ENCODE results near the gene MSX1. TPM values are rescaled to one million over a fixed set of nuclear protein-coding genes. Genes with fewer than 3 reads are reported as not detected.

The MSX1 gene
- total and polyA plus RNA-seq, 2 of the 8 experiments (the other 6 are each of a cell fraction or from before 2014, with no cell fraction given), result 0.47 TPM; not detected in 1

GRCh38 chr4:4818415-4819212, 40.9 kb upstream of the MSX1 start:
- FAIRE-seq, result no peak

More at GRCh38 chr4:4818415-4819212, 40.9 kb upstream of the MSX1 start:
- Histone ChIP-seq H3K9ac (replicated peaks in 1 of 4; ENCODE audit: extremely low read depth in 1 of 4, low read depth in 3 of 4, low read length in 3 of 4) (no peak overlapping the region), H3K79me1 (ENCODE audit: low read depth, low read length) (no peaks in the 10 kb centered on the region), H3K23ac (ENCODE audit: insufficient read length) (no peak overlapping the region), H2AK5ac (ENCODE audit: low read depth, low read length) (no peak overlapping the region), H4K8ac (ENCODE audit: extremely low read depth, insufficient read depth, low read length) (no peak overlapping the region), H3K4me3 (ENCODE audit: extremely low read depth in 1 of 4, insufficient read depth in 2 of 4, low read depth in 3 of 4, low read length in 4 of 4) (no peak overlapping the region), H3K14ac (ENCODE audit: insufficient read length) (no peak overlapping the region), H3K4ac (replicated peaks; ENCODE audit: insufficient read length, low read depth, low read length) (no peak overlapping the region), H4K20me1 (replicated peaks in 1 of 2; ENCODE audit: control insufficient read depth in 1 of 2, insufficient read depth in 2 of 2, low read length in 2 of 2) (no peaks in the 10 kb centered on the region), H4K91ac (replicated peaks; ENCODE audit: insufficient read length, low read length) (no peak overlapping the region), H3K4me1 (replicated peaks in 1 of 4; ENCODE audit: control insufficient read depth in 3 of 4, insufficient read depth in 4 of 4, low read length in 3 of 4) (no peaks in the 10 kb centered on the region), H2BK15ac (ENCODE audit: low read length) (no peak overlapping the region), H3K56ac (replicated peaks; ENCODE audit: insufficient read length, low read depth, low read length) (no peak overlapping the region), H2BK5ac (ENCODE audit: low read depth, low read length) (no peak overlapping the region), H4K5ac (ENCODE audit: insufficient read length, low read depth, low read length) (no peak overlapping the region), H3K27me3 (replicated peaks in 1 of 4; ENCODE audit: control insufficient read depth in 3 of 4, extremely low read depth in 1 of 4, insufficient read depth in 3 of 4, low read length in 3 of 4) (peaks cover 0 to 3% (median 0%) of the 10 kb centered on the region in 4 experiments; a peak in 2 of 7 replicates), H3K79me2 (ENCODE audit: control insufficient read depth in 1 of 2, insufficient read depth in 2 of 2, low read length in 2 of 2) (no peaks in the 10 kb centered on the region), H2BK20ac (ENCODE audit: low read length) (no peak overlapping the region), H3K18ac (ENCODE audit: extremely low read depth, low read length) (no peak overlapping the region), H3K4me2 (ENCODE audit: insufficient read depth in 1 of 2, low read depth in 2 of 2, low read length in 2 of 2) (no peak overlapping the region), H3K9me3 (ENCODE audit: insufficient read depth in 2 of 2, low read depth in 1 of 2, low read length in 1 of 2) (peaks cover 6 to 8% of the 10 kb centered on the region in 2 experiments; a peak in 1 of 4 replicates), H2AFZ (ENCODE audit: low read length) (no peak overlapping the region), H3K23me2 (ENCODE audit: low read depth, low read length) (no peaks in the 10 kb centered on the region), H2BK120ac (replicated peaks; ENCODE audit: low read depth, low read length) (no peak overlapping the region), H2BK12ac (ENCODE audit: low read depth, low read length) (no peak overlapping the region), H3K27ac (ENCODE audit: low read depth, low read length) (no peak overlapping the region), H3K36me3 (ENCODE audit: control insufficient read depth in 2 of 4, insufficient read depth in 4 of 4, low read length in 3 of 4) (no peaks in the 10 kb centered on the region)
- CTCF ChIA-PET (ENCODE audit: partially characterized antibody), result interaction anchor here (0.9 kb wide), 1 partner anchor 8 kb away, joined by 3 read pairs; no protein-coding TSS in a partner anchor
- POLR2A ChIA-PET (ENCODE audit: partially characterized antibody), result no interaction called here
- no peak for DNase-seq (ENCODE audit: low read depth in 1 of 2, low spot score in 2 of 2)
- 81% methylated on average over 17 of the region's 17 CpGs; no CpG with 5 or more reads in 1 of the 2 experiments for WGBS, 2 experiments (ENCODE audit: extremely low coverage in 1 of 2, insufficient coverage in 1 of 2, insufficient read length in 1 of 2, insufficient replicate concordance in 2 of 2, low coverage in 1 of 2, low lambda C conversion rate in 2 of 2, missing lambda C conversion rate in 1 of 2)
- no peak for TF ChIP-seq SP4 (IDR thresholded peaks at IDR 0.05; ENCODE audit: low read length)
- TF ChIP-seq RAD21 (IDR thresholded peaks at IDR 0.05 in 1 of 2, conservative IDR thresholded peaks at IDR 0.05 in 1 of 2; ENCODE audit: low read depth in 2 of 2, low read length in 2 of 2), result peak in 1 of 2 experiments; percentile 23; a peak in 1 of 4 replicates
- peak in 1 of 3 experiments; percentile 9; a peak in 1 of 4 replicates for TF ChIP-seq CTCF (IDR thresholded peaks at IDR 0.05; ENCODE audit: control extremely low read depth in 1 of 3, insufficient read depth in 1 of 3, low read depth in 1 of 3, low read length in 3 of 3)
